BJ (cell line): ENCODE measurements around the gene FOXN3. TPM values are rescaled to one million over a fixed set of nuclear protein-coding genes. Genes with fewer than 3 reads are reported as not detected.

Source experiments
- CTCF ChIA-PET: fragments of 350-600 bp; formaldehyde crosslinking; extraction: SDS; loops from one replicate; lab custom pipeline; 2021; ENCODE audit warnings: antibody characterized with exemption, inconsistent platforms; lab: Yijun Ruan, JAX
- POLR2A ChIA-PET: fragments of 300-600 bp; sonication (Branson Sonifier 250); formaldehyde crosslinking; extraction: SDS; loops from one replicate; lab custom pipeline; 2021; ENCODE audit warnings: antibody characterized with exemption; lab: Charles Lee
- DNase-seq: peaks from one replicate; pipeline ENCODE4 v3.0.0-alpha.2; 2011; ENCODE audit warnings: low read depth
- H3K27me3 ChIP-seq: 2 replicates; pipeline ENCODE4 v1.6.0; 2011; ENCODE audit warnings: low read length; ENCODE audit not compliant: control insufficient read depth, insufficient read depth
- H3K36me3 ChIP-seq: 2 replicates; pipeline ENCODE4 v1.5.1; 2011; ENCODE audit warnings: low read length; ENCODE audit not compliant: control insufficient read depth, insufficient read depth
- H3K4me3 ChIP-seq: 2 replicates; pipeline ENCODE4 v1.5.1; 2011; ENCODE audit warnings: low read depth, mild to moderate bottlenecking, control low read depth, low read length
- polyA plus RNA-seq: library from polyadenylated mRNA; depleted of rRNA; stranded (reverse); fragments of >200 nt; gene quantifications from 2 replicates; pipeline ENCODE4 v1.2.3, GENCODE V29; 2011
- TF ChIP-seq, protein P1 (sequence below): IDR thresholded peaks from 2 replicates; pipeline ENCODE4 v1.5.1; 2011; ENCODE audit warnings: low read depth, mild to moderate bottlenecking, control low read depth, inconsistent platforms, low read length, moderate library complexity; ENCODE audit not compliant: insufficient read depth

Gene FOXN3
- polyA plus RNA-seq, 1 experiment: 30.2 TPM

GRCh38 chr14:89312932-89313331 is 104.1 kb downstream of the FOXN3 start:
- POLR2A ChIA-PET: no interaction called here
- Histone ChIP-seq H3K27me3 (no peaks in the 10 kb centered on the region), H3K36me3 (peaks cover 2% of the 10 kb centered on the region; the same call in 1 of the 2 replicates), H3K4me3 (no peak overlapping the region)
- TF ChIP-seq, protein P1, sequence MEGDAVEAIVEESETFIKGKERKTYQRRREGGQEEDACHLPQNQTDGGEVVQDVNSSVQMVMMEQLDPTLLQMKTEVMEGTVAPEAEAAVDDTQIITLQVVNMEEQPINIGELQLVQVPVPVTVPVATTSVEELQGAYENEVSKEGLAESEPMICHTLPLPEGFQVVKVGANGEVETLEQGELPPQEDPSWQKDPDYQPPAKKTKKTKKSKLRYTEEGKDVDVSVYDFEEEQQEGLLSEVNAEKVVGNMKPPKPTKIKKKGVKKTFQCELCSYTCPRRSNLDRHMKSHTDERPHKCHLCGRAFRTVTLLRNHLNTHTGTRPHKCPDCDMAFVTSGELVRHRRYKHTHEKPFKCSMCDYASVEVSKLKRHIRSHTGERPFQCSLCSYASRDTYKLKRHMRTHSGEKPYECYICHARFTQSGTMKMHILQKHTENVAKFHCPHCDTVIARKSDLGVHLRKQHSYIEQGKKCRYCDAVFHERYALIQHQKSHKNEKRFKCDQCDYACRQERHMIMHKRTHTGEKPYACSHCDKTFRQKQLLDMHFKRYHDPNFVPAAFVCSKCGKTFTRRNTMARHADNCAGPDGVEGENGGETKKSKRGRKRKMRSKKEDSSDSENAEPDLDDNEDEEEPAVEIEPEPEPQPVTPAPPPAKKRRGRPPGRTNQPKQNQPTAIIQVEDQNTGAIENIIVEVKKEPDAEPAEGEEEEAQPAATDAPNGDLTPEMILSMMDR: no peak
- no peak for DNase-seq
- CTCF ChIA-PET: no interaction called here

DNA sequence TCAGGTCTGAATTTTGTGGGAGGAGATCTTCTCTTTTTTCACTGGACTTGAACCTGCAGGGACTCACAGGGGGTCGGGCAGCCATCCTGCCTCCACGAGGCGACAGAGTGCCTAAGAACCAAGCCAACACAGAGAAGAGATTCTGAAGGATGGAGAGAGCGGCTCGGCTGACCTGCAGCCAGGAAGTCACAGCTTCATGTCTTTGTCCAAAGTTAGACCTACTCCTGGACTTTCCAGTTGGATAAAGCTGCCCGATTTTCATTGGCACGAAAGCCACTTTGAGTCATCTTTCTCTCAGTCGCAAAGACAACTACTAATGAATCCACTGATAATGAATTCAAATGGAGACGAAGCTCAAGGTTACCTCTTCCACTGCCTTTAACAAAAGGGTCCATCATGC is 106.8 kb downstream of the FOXN3 start:
- no peaks in the 10 kb centered on the region for H3K27me3 ChIP-seq
- POLR2A ChIA-PET: no interaction called here
- DNase-seq: no peak
- H3K36me3 ChIP-seq: peaks cover 2% of the 10 kb centered on the region; the same call in 1 of the 2 replicates
- no peak overlapping the region for H3K4me3 ChIP-seq
- CTCF ChIA-PET: no interaction called here
- TF ChIP-seq, protein P1: no peak

DNA sequence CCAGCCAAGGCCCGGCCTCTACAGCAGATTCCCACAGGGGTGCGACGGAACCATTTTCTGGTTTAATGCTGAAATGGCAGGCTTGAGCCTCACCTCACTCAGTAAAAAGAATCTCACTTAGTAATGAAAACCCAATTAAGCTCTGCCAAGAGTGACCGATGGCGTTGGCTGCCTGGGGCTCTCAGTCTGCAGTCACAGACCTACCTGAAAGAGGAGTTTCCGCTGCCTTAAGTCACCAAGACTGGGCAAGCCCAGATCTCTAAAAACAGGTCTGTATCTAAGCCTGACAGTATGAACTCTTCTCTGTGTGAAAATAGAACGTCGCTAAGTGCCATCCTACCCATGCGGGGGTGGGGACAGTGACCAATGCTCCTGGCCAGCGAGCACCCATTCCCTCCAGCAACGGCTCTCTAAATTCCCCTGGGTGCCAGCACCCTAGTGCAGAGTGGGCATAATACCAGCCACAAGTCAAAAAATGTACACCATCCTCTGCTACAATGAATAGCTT is 107.3 kb downstream of the FOXN3 start:
- POLR2A ChIA-PET: no interaction called here
- DNase-seq: no peak
- Histone ChIP-seq H3K36me3 (peaks cover 2% of the 10 kb centered on the region; the same call in 1 of the 2 replicates), H3K4me3 (no peak overlapping the region), H3K27me3 (no peaks in the 10 kb centered on the region)
- CTCF ChIA-PET: no interaction called here
- TF ChIP-seq, protein P1: no peak

GRCh38 chr14:89308232-89308959 is 108.6 kb downstream of the FOXN3 start:
- CTCF ChIA-PET: interaction anchor here (1.7 kb wide), 1 partner anchor 11 kb away, joined by 5 read pairs; no protein-coding TSS in a partner anchor
- TF ChIP-seq, protein P1: no peak
- peaks cover 2% of the 10 kb centered on the region; the same call in 1 of the 2 replicates for H3K36me3 ChIP-seq
- POLR2A ChIA-PET: interaction anchor here (0.5 kb wide), 1 partner anchor 9 kb away, joined by 4 read pairs; no protein-coding TSS in a partner anchor
- no peaks in the 10 kb centered on the region for H3K27me3 ChIP-seq
- no peak overlapping the region for H3K4me3 ChIP-seq
- DNase-seq: no peak

GRCh38 chr14:89307409-89307808 is 109.6 kb downstream of the FOXN3 start:
- Histone ChIP-seq H3K36me3 (peaks cover 2% of the 10 kb centered on the region; the same call in 1 of the 2 replicates), H3K4me3 (no peak overlapping the region), H3K27me3 (no peaks in the 10 kb centered on the region)
- no peak for DNase-seq
- POLR2A ChIA-PET: no interaction called here
- CTCF ChIA-PET: interaction anchor here (1.7 kb wide), 1 partner anchor 12 kb away, joined by 5 read pairs; no protein-coding TSS in a partner anchor
- TF ChIP-seq, protein P1: no peak
